Measurements from ENCODE around the gene MICAL3. TPM values are rescaled to one million over a fixed set of nuclear protein-coding genes. Genes with fewer than 3 reads are reported as not detected.

Gene MICAL3
- total RNA-seq, 4 donors from 2014 or later: 84.2 to 290 (median 151) TPM

- Histone ChIP-seq H3K27ac (peak overlapping the region in 3 of 4 donors; percentile 17 to 24 (median 21)), H3K4me3 (no peak overlapping the region), H3K9me3 (no peaks in the 10 kb centered on the region), H3K27me3 (no peaks in the 10 kb centered on the region), H3K4me1 (peaks cover 0 to 32% (median 20%) of the 10 kb centered on the region in 4 donors), H3K36me3 (no peaks in the 10 kb centered on the region)
- DNase-seq: no peak
- intact Hi-C loops (cut with DNase I; ENCODE audit: low total_unique reads): no loop called here
- WGBS, 2 donors (ENCODE audit: low coverage in 1 of 2): 60 to 87% methylated on average over 1 to 11 of the region's 11 CpGs
- in situ Hi-C loops (cut with MboI; ENCODE audit: low pct_ligation_motif_present in 1 of 4, low pct_unique_long_range_greater_than_20kb in 1 of 4, low sequenced_read_pairs in 3 of 4): no loop called here
- peak in 1 of 3 donors; percentile 14 for TF ChIP-seq POLR2AphosphoS5 (IDR thresholded peaks at IDR 0.05)
- no peak for TF ChIP-seq POLR2A (IDR thresholded peaks at IDR 0.05)
- no peak for TF ChIP-seq CTCF (IDR thresholded peaks at IDR 0.05)
- no peak for TF ChIP-seq EP300 (IDR thresholded peaks at IDR 0.05; ENCODE audit: low read depth)
Measured at GRCh38 chr22:17969701-17970113, 54.7 kb downstream of the MICAL3 start.

GRCh38 chr22:17968126-17968525 lies 56.2 kb downstream of the MICAL3 start:
- H3K4me3 ChIP-seq: no peak overlapping the region
- no peak overlapping the region for H3K27ac ChIP-seq
- H3K27me3 ChIP-seq: no peaks in the 10 kb centered on the region
- TF ChIP-seq CTCF (IDR thresholded peaks at IDR 0.05) (no peak), EP300 (IDR thresholded peaks at IDR 0.05; ENCODE audit: low read depth) (no peak), POLR2AphosphoS5 (IDR thresholded peaks at IDR 0.05) (no peak), POLR2A (IDR thresholded peaks at IDR 0.05) (no peak)
- 89% methylated on average over 9 to 12 of the region's 12 CpGs for WGBS, 2 donors (ENCODE audit: low coverage in 1 of 2)
- no peak for DNase-seq
- in situ Hi-C loops (cut with MboI; ENCODE audit: low pct_ligation_motif_present in 1 of 4, low pct_unique_long_range_greater_than_20kb in 1 of 4, low sequenced_read_pairs in 3 of 4) (no loop called here), intact Hi-C loops (cut with DNase I; ENCODE audit: low total_unique reads) (no loop called here)
- H3K4me1 ChIP-seq: peaks cover 0 to 37% (median 19%) of the 10 kb centered on the region in 4 donors
- H3K9me3 ChIP-seq: no peaks in the 10 kb centered on the region
- H3K36me3 ChIP-seq: no peaks in the 10 kb centered on the region

- no peaks in the 10 kb centered on the region for H3K9me3 ChIP-seq
- DNase-seq: no peak
- 80 to 82% methylated on average over 1 to 2 of the region's 2 CpGs for WGBS, 2 donors (ENCODE audit: low coverage in 1 of 2)
- H3K4me1 ChIP-seq: peaks cover 0 to 21% (median 11%) of the 10 kb centered on the region in 4 donors
- H3K27ac ChIP-seq: no peak overlapping the region
- intact Hi-C loops (cut with DNase I; ENCODE audit: low total_unique reads) (no loop called here), in situ Hi-C loops (cut with MboI; ENCODE audit: low pct_ligation_motif_present in 1 of 4, low pct_unique_long_range_greater_than_20kb in 1 of 4, low sequenced_read_pairs in 3 of 4) (no loop called here)
- no peaks in the 10 kb centered on the region for H3K36me3 ChIP-seq
- TF ChIP-seq EP300 (IDR thresholded peaks at IDR 0.05; ENCODE audit: low read depth): no peak
- no peak for TF ChIP-seq POLR2A (IDR thresholded peaks at IDR 0.05)
- TF ChIP-seq POLR2AphosphoS5 (IDR thresholded peaks at IDR 0.05): no peak
- H3K4me3 ChIP-seq: no peak overlapping the region
- H3K27me3 ChIP-seq: no peaks in the 10 kb centered on the region
Measured at GRCh38 chr22:17966403-17966717, 58.0 kb downstream of the MICAL3 start.

GRCh38 chr22:17965538-17966402 lies 58.6 kb downstream of the MICAL3 start:
- no peaks in the 10 kb centered on the region for H3K27me3 ChIP-seq
- no peak for TF ChIP-seq CTCF (IDR thresholded peaks at IDR 0.05)
- no peak for TF ChIP-seq POLR2AphosphoS5 (IDR thresholded peaks at IDR 0.05)
- TF ChIP-seq POLR2A (IDR thresholded peaks at IDR 0.05): no peak
- no peak for TF ChIP-seq EP300 (IDR thresholded peaks at IDR 0.05; ENCODE audit: low read depth)
- WGBS, 2 donors (ENCODE audit: low coverage in 1 of 2): 73 to 78% methylated on average over 7 to 12 of the region's 12 CpGs
- no peak for DNase-seq
- in situ Hi-C loops (cut with MboI; ENCODE audit: low pct_ligation_motif_present in 1 of 4, low pct_unique_long_range_greater_than_20kb in 1 of 4, low sequenced_read_pairs in 3 of 4) (no loop called here), intact Hi-C loops (cut with DNase I; ENCODE audit: low total_unique reads) (no loop called here)
- no peak overlapping the region for H3K27ac ChIP-seq
- no peak overlapping the region for H3K4me3 ChIP-seq
- no peaks in the 10 kb centered on the region for H3K9me3 ChIP-seq
- H3K4me1 ChIP-seq: peaks cover 0 to 21% (median 11%) of the 10 kb centered on the region in 4 donors
- no peaks in the 10 kb centered on the region for H3K36me3 ChIP-seq
